SJCRH30 (cell line): ENCODE measurements around the gene TSFM. TPM values are rescaled to one million over a fixed set of nuclear protein-coding genes. Genes with fewer than 3 reads are reported as not detected.
"Not testable (repeated sequence)": the region's sequence is repeated elsewhere in the genome, so short reads cannot be mapped to it uniquely, and the experiment has no call there.

Experiments used
- DNase-seq, 2 experiments: peaks; one replicate each; pipeline ENCODE4 v3.0.0-alpha.2; 2015 to 2020
- H3K27ac ChIP-seq: fragments of 250-450 bp; sonication (Bioruptor Pico); 2 replicates; pipeline ENCODE4 v1.5.1; 2020; ENCODE audit warnings: mild to moderate bottlenecking, moderate library complexity
- H3K27me3 ChIP-seq: fragments of 250-450 bp; sonication (Bioruptor Pico); 2 replicates; pipeline ENCODE4 v1.5.1; 2020; ENCODE audit warnings: mild to moderate bottlenecking, moderate library complexity
- H3K36me3 ChIP-seq: fragments of 250-450 bp; sonication (Bioruptor Pico); 2 replicates; pipeline ENCODE4 v1.5.1; 2020; ENCODE audit warnings: mild to moderate bottlenecking, moderate library complexity
- H3K4me1 ChIP-seq: fragments of 250-450 bp; sonication (Bioruptor Pico); 2 replicates; pipeline ENCODE4 v1.5.1; 2020; ENCODE audit warnings: mild to moderate bottlenecking, moderate library complexity
- H3K4me3 ChIP-seq: fragments of 250-450 bp; sonication (Bioruptor Pico); 2 replicates; pipeline ENCODE4 v1.5.1; 2020; ENCODE audit warnings: mild to moderate bottlenecking, moderate library complexity
- H3K9me3 ChIP-seq: fragments of 250-450 bp; sonication (Bioruptor Pico); replicated peaks from 2 replicates; pipeline ENCODE4 v1.5.1; 2020; ENCODE audit warnings: mild to moderate bottlenecking, moderate library complexity
- total RNA-seq: library from RNA; depleted of rRNA; stranded (reverse); fragments of >200 nt; shearing (Covaris generic); gene quantifications from 2 replicates; pipeline ENCODE4 v1.2.3, GENCODE V29; 2014

TSFM gene
- total RNA-seq, 1 experiment from 2014 or later = 440 TPM

- Histone ChIP-seq H3K27me3 (no peaks in the 10 kb centered on the region), H3K4me1 (peaks cover 5% of the 10 kb centered on the region; the same call in 1 of the 2 replicates), H3K9me3 (no peaks in the 10 kb centered on the region), H3K27ac (no peak overlapping the region), H3K4me3 (no peak overlapping the region), H3K36me3 (peaks cover 81% of the 10 kb centered on the region)
- DNase-seq = peak; percentile 64 to 74
Observed at GRCh38 chr12:57765003-57765697, 17.4 kb upstream of the TSFM start.

- Histone ChIP-seq H3K4me1 (peaks cover 6% of the 10 kb centered on the region), H3K9me3 (no peaks in the 10 kb centered on the region), H3K27ac (no peak overlapping the region), H3K36me3 (peaks cover 84% of the 10 kb centered on the region), H3K27me3 (no peaks in the 10 kb centered on the region), H3K4me3 (no peak overlapping the region)
- DNase-seq = peak; percentile 65 to 68
Observed at GRCh38 chr12:57765698-57766463, 16.7 kb upstream of the TSFM start.

- no peaks in the 10 kb centered on the region for H3K9me3 ChIP-seq
- H3K4me3 ChIP-seq = no peak within 1 kb of the TSS
- H3K27me3 ChIP-seq = no peaks in the 10 kb centered on the region
- peak in 1 of 2 experiments; percentile 89 for DNase-seq
- H3K27ac ChIP-seq = no peak within 1 kb of the TSS
- H3K36me3 ChIP-seq = peaks cover 83% of the 10 kb centered on the region
- peaks cover 9% of the 10 kb centered on the region for H3K4me1 ChIP-seq
Observed at GRCh38 chr12:57766464-57767304, 15.9 kb upstream of the TSFM start, which contains the start of gene CYP27B1. TSS of gene CYP27B1 (minus strand) at chr12:57767078. CDS start at chr12:57767041, 37 bp downstream.

- no peaks in the 10 kb centered on the region for H3K27me3 ChIP-seq
- H3K36me3 ChIP-seq = peaks cover 76% of the 10 kb centered on the region
- no peaks in the 10 kb centered on the region for H3K9me3 ChIP-seq
- DNase-seq = peak; percentile 72 to 75
- H3K4me3 ChIP-seq = no peak overlapping the region
- H3K27ac ChIP-seq = no peak overlapping the region
- peaks cover 9% of the 10 kb centered on the region for H3K4me1 ChIP-seq
Observed at GRCh38 chr12:57767305-57767698, 15.3 kb upstream of the TSFM start.

GRCh38 chr12:57767876-57768275 is 14.7 kb upstream of the TSFM start:
- Histone ChIP-seq H3K27ac (no peak overlapping the region), H3K4me3 (no peak overlapping the region), H3K4me1 (peaks cover 9% of the 10 kb centered on the region), H3K36me3 (peaks cover 71% of the 10 kb centered on the region), H3K9me3 (no peaks in the 10 kb centered on the region), H3K27me3 (no peaks in the 10 kb centered on the region)
- no peak for DNase-seq

- no peak overlapping the region for H3K27ac ChIP-seq
- H3K27me3 ChIP-seq = no peaks in the 10 kb centered on the region
- peaks cover 56% of the 10 kb centered on the region for H3K36me3 ChIP-seq
- H3K4me1 ChIP-seq = peaks cover 14% of the 10 kb centered on the region
- DNase-seq = peak in 1 of 2 experiments; percentile 68
- H3K4me3 ChIP-seq = no peak overlapping the region
- no peaks in the 10 kb centered on the region for H3K9me3 ChIP-seq
Observed at GRCh38 chr12:57769594-57769993, 13.0 kb upstream of the TSFM start.

GRCh38 chr12:57770734-57771133 is 11.9 kb upstream of the TSFM start:
- Histone ChIP-seq H3K4me1 (peaks cover 14% of the 10 kb centered on the region), H3K4me3 (peak overlapping the region; percentile 78), H3K27ac (no peak overlapping the region), H3K9me3 (no peaks in the 10 kb centered on the region), H3K27me3 (no peaks in the 10 kb centered on the region), H3K36me3 (peaks cover 49% of the 10 kb centered on the region)
- peak in 1 of 2 experiments; percentile 74 for DNase-seq

- peak; percentile 100 for DNase-seq
- H3K27ac ChIP-seq = peak overlapping the region; percentile 91
Observed at GRCh38 chr12:57771236-57771872, 11.2 kb upstream of the TSFM start.

GRCh38 chr12:57771873-57772428 is 10.6 kb upstream of the TSFM start, which contains the start of gene METTL1:
TSS of gene METTL1 (minus strand) at chr12:57772105. CDS start at chr12:57772083, 22 bp downstream.
- Histone ChIP-seq H3K4me3 (peak within 1 kb of the TSS; percentile 78), H3K27ac (peak within 1 kb of the TSS; percentile 91), H3K4me1 (peaks cover 14% of the 10 kb centered on the region), H3K9me3 (no peaks in the 10 kb centered on the region), H3K36me3 (peaks cover 41% of the 10 kb centered on the region), H3K27me3 (no peaks in the 10 kb centered on the region)
- DNase-seq = peak; percentile 100

More at GRCh38 chr12:57771236-57771872, 11.2 kb upstream of the TSFM start:
- peaks cover 14% of the 10 kb centered on the region for H3K4me1 ChIP-seq
- no peaks in the 10 kb centered on the region for H3K9me3 ChIP-seq
- H3K27me3 ChIP-seq = no peaks in the 10 kb centered on the region
- peak overlapping the region; percentile 78 for H3K4me3 ChIP-seq
- H3K36me3 ChIP-seq = peaks cover 47% of the 10 kb centered on the region

- peak; percentile 100 for DNase-seq
- Histone ChIP-seq H3K36me3 (peaks cover 37% of the 10 kb centered on the region), H3K9me3 (no peaks in the 10 kb centered on the region), H3K4me3 (peak within 1 kb of the TSS; percentile 78), H3K4me1 (peaks cover 9% of the 10 kb centered on the region), H3K27me3 (no peaks in the 10 kb centered on the region), H3K27ac (peak within 1 kb of the TSS; percentile 91)
Observed at GRCh38 chr12:57772429-57773322, 9.9 kb upstream of the TSFM start, which contains the start of gene EEF1AKMT3. TSS of gene EEF1AKMT3 (plus strand) at chr12:57772614. CDS start at chr12:57772725, 111 bp downstream.

- not testable (repeated sequence) for H3K4me1 ChIP-seq, DNase-seq, H3K27me3 ChIP-seq, H3K4me3 ChIP-seq, H3K27ac ChIP-seq, H3K9me3 ChIP-seq
- H3K36me3 ChIP-seq = peaks cover 20% of the 10 kb centered on the region
Observed at GRCh38 chr12:57774634-57775033, 8.0 kb upstream of the TSFM start.

- no peaks in the 10 kb centered on the region for H3K9me3 ChIP-seq
- no peaks in the 10 kb centered on the region for H3K27me3 ChIP-seq
- H3K36me3 ChIP-seq = peaks cover 16% of the 10 kb centered on the region
- no peak overlapping the region for H3K4me3 ChIP-seq
- H3K4me1 ChIP-seq = peaks cover 9% of the 10 kb centered on the region
- DNase-seq = no peak
- no peak overlapping the region for H3K27ac ChIP-seq
Observed at GRCh38 chr12:57775044-57775443, 7.5 kb upstream of the TSFM start.
